ENCODE measurements around the gene TYSND1.

DNA sequence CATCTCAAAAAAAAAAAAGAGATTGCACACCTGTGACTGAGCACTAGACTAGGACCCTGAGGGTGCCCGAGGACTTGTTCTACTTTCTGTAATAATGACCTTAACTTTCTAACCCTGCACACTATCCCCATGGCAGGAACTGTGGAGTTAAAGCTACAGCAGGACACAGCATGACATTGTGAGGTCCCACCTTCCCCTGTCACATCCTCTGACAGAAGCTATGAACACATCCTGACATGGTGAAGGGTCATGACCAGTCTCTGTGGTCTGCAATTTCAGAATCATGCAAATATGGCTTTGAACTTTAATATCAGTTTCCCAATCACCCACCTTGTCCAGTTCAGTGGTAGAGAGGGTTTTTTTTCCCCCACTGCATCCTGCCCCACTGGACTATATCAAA lies 42.3 kb upstream of the TYSND1 start:
- TF ChIP-seq, protein P1, sequence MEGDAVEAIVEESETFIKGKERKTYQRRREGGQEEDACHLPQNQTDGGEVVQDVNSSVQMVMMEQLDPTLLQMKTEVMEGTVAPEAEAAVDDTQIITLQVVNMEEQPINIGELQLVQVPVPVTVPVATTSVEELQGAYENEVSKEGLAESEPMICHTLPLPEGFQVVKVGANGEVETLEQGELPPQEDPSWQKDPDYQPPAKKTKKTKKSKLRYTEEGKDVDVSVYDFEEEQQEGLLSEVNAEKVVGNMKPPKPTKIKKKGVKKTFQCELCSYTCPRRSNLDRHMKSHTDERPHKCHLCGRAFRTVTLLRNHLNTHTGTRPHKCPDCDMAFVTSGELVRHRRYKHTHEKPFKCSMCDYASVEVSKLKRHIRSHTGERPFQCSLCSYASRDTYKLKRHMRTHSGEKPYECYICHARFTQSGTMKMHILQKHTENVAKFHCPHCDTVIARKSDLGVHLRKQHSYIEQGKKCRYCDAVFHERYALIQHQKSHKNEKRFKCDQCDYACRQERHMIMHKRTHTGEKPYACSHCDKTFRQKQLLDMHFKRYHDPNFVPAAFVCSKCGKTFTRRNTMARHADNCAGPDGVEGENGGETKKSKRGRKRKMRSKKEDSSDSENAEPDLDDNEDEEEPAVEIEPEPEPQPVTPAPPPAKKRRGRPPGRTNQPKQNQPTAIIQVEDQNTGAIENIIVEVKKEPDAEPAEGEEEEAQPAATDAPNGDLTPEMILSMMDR (IDR thresholded peaks at IDR 0.05; ENCODE audit: low read depth, low read length, poor library complexity, severe bottlenecking) = no peak
- TF ChIP-seq EZH2phosphoT487 (IDR thresholded peaks at IDR 0.05; ENCODE audit: borderline replicate concordance, low read length) = no peak

Data from DOHH2 (cell line).